CD14-positive monocyte (primary cell): ENCODE measurements around the gene MON2. TPM values are rescaled to one million over a fixed set of nuclear protein-coding genes. Genes with fewer than 3 reads are reported as not detected.

Experiments
- DNase-seq, 3 donors: peaks; one replicate each; pipeline ENCODE4 v3.0.0-alpha.2; 2011 to 2022
- H2AFZ ChIP-seq: 2 replicates; pipeline ENCODE4 v1.6.0; 2012; ENCODE audit warnings: mild to moderate bottlenecking, low read depth, low read length, inconsistent platforms; ENCODE audit not compliant: insufficient read depth, poor library complexity, severe bottlenecking
- H3K27ac ChIP-seq, 2 donors: 1 replicate in 1 of 2; 2 replicates in 1 of 2; pipeline ENCODE4 v1.5.1; 2012 to 2013; ENCODE audit warnings: low read length in 2 of 2, control low read depth in 1 of 2, inconsistent platforms in 1 of 2, low read depth in 1 of 2, mild to moderate bottlenecking in 1 of 2
- H3K27me3 ChIP-seq, 2 donors: one replicate each; pipeline versions ENCODE4 v1.6.0 to v1.6.1; 2011 to 2013; ENCODE audit warnings: low read length in 2 of 2; ENCODE audit not compliant: control insufficient read depth in 2 of 2, insufficient read depth in 2 of 2
- H3K36me3 ChIP-seq, 2 donors: replicated peaks in 1 of 2; 1 replicate in 1 of 2; 2 replicates in 1 of 2; pipeline versions ENCODE4 v1.5.1 to v1.6.1; 2012 to 2013; ENCODE audit warnings: low read length in 2 of 2, control low read depth in 1 of 2, inconsistent platforms in 1 of 2, mild to moderate bottlenecking in 1 of 2; ENCODE audit not compliant: insufficient read depth in 2 of 2, control insufficient read depth in 1 of 2
- H3K4me1 ChIP-seq, 2 donors: 1 replicate in 1 of 2; 2 replicates in 1 of 2; pipeline versions ENCODE4 v1.5.1 to v1.6.1; 2012 to 2013; ENCODE audit warnings: low read length in 2 of 2, control low read depth in 1 of 2, inconsistent platforms in 1 of 2, mild to moderate bottlenecking in 1 of 2, moderate library complexity in 1 of 2; ENCODE audit not compliant: insufficient read depth in 2 of 2, control insufficient read depth in 1 of 2
- H3K4me2 ChIP-seq: replicated peaks from 2 replicates; pipeline ENCODE3; 2012; ENCODE audit warnings: low read length, moderate library complexity, mild to moderate bottlenecking; ENCODE audit not compliant: poor library complexity, severe bottlenecking; ENCODE audit errors: extremely low read depth
- H3K4me3 ChIP-seq, 3 experiments: fragments of 200-600 bp in 1 of 3; sonication (generic) in 1 of 3; replicated peaks in 1 of 3; 1 replicate in 2 of 3; 2 replicates in 1 of 3; pipeline ENCODE4 v1.5.1; 2011 to 2013; ENCODE audit warnings: low read length in 3 of 3, mild to moderate bottlenecking in 3 of 3, control low read depth in 2 of 3, low read depth in 2 of 3, inconsistent platforms in 1 of 3, moderate library complexity in 1 of 3
- H3K79me2 ChIP-seq: 2 replicates; pipeline ENCODE4 v1.6.0; 2012; ENCODE audit warnings: mild to moderate bottlenecking, control low read depth, inconsistent platforms, low read length, moderate library complexity; ENCODE audit not compliant: insufficient read depth
- H3K9ac ChIP-seq: 2 replicates; pipeline ENCODE4 v1.6.0; 2017; ENCODE audit warnings: low read length, mild to moderate bottlenecking; ENCODE audit not compliant: insufficient read depth, poor library complexity, severe bottlenecking
- H3K9me3 ChIP-seq, 2 donors: replicated peaks in 1 of 2; 1 replicate in 1 of 2; 2 replicates in 1 of 2; pipeline versions ENCODE4 v1.5.1 to v1.6.1; 2012 to 2013; ENCODE audit warnings: low read length in 2 of 2, control low read depth in 1 of 2; ENCODE audit not compliant: control insufficient read depth in 1 of 2, insufficient read depth in 1 of 2
- H4K20me1 ChIP-seq: 2 replicates; pipeline ENCODE4 v1.6.0; 2012; ENCODE audit warnings: mild to moderate bottlenecking, low read length, control low read depth, moderate library complexity; ENCODE audit not compliant: insufficient read depth
- H3K27ac Mint-ChIP-seq, 7 donors: one replicate each; pipeline ENCODE4 v1.8.0; 2020; ENCODE audit warnings: mild to moderate bottlenecking in 7 of 7, mixed read lengths in 7 of 7, moderate library complexity in 6 of 7, inconsistent platforms in 2 of 7
- H3K27me3 Mint-ChIP-seq, 3 donors: one replicate each; pipeline ENCODE4 v1.8.0; 2021 to 2022; ENCODE audit warnings: low read depth in 3 of 3, mild to moderate bottlenecking in 3 of 3, mixed read lengths in 3 of 3, moderate library complexity in 3 of 3, inconsistent platforms in 1 of 3
- H3K36me3 Mint-ChIP-seq, 2 donors: one replicate each; pipeline ENCODE4 v1.8.0; 2020; ENCODE audit warnings: mixed read lengths in 2 of 2, inconsistent platforms in 1 of 2, mild to moderate bottlenecking in 1 of 2
- H3K4me1 Mint-ChIP-seq: one replicate; pipeline ENCODE4 v1.8.0; 2020; ENCODE audit warnings: mild to moderate bottlenecking, mixed read lengths
- H3K4me3 Mint-ChIP-seq, 2 donors: one replicate each; pipeline ENCODE4 v1.8.0; 2020; ENCODE audit warnings: mild to moderate bottlenecking in 2 of 2, mixed read lengths in 2 of 2, moderate library complexity in 1 of 2
- H3K9me3 Mint-ChIP-seq, 7 donors: one replicate each; pipeline ENCODE4 v1.8.0; 2020 to 2022; ENCODE audit warnings: mixed read lengths in 7 of 7, mild to moderate bottlenecking in 6 of 7, moderate library complexity in 6 of 7, inconsistent platforms in 2 of 7
- WGBS: methylation state at CpG from one replicate; pipeline ENCODE4 v1.1.5; 2013; ENCODE audit warnings: missing lambda C conversion rate; ENCODE audit not compliant: insufficient coverage; 5-methylcytosine and 5-hydroxymethylcytosine counted together
- intact Hi-C, 2 donors: fragments of 100-400 bp; cut with micrococcal nuclease; formaldehyde crosslinking; loops; one replicate each; pipeline versions ENCODE4 v1.15.0 to v1.15.1; 2023
- polyA plus RNA-seq, 3 donors: library from polyadenylated mRNA; depleted of rRNA in 1 of 3; unstranded in 2 of 3; stranded (reverse) in 1 of 3; fragments of 300-500 nt in 2 of 3; fragments of >200 nt in 1 of 3; fragmentation: Illumina TruSeq in 2 of 3; gene quantifications; 1 replicate in 2 of 3; 2 replicates in 1 of 3; pipeline ENCODE4 v1.2.3, GENCODE V29; 2012 to 2021
- TF ChIP-seq, protein P1 (sequence below): fragments of 200-600 bp; IDR thresholded peaks from one replicate; pipeline ENCODE4 v1.8.0; 2022; ENCODE audit warnings: antibody characterized with exemption, mild to moderate bottlenecking

Gene MON2
- polyA plus RNA-seq, 3 donors, result 6.8 to 17.0 (median 9.6) TPM

DNA sequence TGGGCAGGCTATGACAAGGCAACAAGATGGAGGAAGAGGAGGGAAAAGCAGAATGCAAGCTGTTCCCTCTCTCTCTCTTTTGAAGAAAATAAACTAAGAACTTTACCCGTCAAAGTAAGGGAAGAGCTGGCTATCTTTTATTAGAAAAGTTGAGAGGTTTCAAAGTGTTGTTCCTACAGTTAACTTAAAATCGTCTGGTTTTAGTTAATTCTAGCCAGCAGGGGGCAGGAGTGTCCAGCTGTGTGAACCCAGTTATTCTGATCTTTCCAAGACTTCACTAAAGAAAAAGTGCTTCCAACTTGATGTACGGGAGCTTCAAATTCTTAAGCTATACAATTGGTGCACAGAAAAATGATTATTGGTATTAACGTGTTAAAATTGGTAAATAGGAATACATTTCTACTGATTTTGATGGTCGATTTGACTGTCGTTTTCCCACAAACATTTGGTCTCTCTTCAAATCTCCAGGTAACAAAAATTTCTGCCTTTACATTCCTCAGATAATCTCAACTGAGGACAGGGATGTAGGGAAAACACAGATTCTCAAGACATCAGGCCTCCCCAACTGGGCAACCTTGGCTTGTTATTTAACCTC lies 28.4 kb upstream of the MON2 start:
- Histone ChIP-seq H4K20me1 (no peaks in the 10 kb centered on the region), H3K4me3 (no peak overlapping the region), H3K4me1 (peaks cover 17% of the 10 kb centered on the region in 2 donors), H3K27ac (no peak overlapping the region), H3K4me2 (no peak overlapping the region), H3K36me3 (no peaks in the 10 kb centered on the region), H3K9ac (no peak overlapping the region), H2AFZ (peak overlapping the region; percentile 7), H3K79me2 (no peaks in the 10 kb centered on the region), H3K27me3 (no peaks in the 10 kb centered on the region), H3K9me3 (no peaks in the 10 kb centered on the region)
- peak; percentile 11 to 41 (median 23) for DNase-seq
- Mint-ChIP-seq H3K4me3 (no peak overlapping the region), H3K27me3 (peaks cover 8 to 20% (median 13%) of the 10 kb centered on the region in 3 donors), H3K27ac (no peak overlapping the region), H3K4me1 (peaks cover 18% of the 10 kb centered on the region), H3K36me3 (no peaks in the 10 kb centered on the region), H3K9me3 (peaks cover 4 to 24% (median 17%) of the 10 kb centered on the region in 7 donors)
- intact Hi-C loops, result loop anchor here in 1 of 2 donors (10.0 kb wide), 1 partner anchor 367 kb away; no protein-coding TSS in a partner anchor
- no CpG with 5 or more reads among the region's 6 CpGs for WGBS
- TF ChIP-seq, protein P1, sequence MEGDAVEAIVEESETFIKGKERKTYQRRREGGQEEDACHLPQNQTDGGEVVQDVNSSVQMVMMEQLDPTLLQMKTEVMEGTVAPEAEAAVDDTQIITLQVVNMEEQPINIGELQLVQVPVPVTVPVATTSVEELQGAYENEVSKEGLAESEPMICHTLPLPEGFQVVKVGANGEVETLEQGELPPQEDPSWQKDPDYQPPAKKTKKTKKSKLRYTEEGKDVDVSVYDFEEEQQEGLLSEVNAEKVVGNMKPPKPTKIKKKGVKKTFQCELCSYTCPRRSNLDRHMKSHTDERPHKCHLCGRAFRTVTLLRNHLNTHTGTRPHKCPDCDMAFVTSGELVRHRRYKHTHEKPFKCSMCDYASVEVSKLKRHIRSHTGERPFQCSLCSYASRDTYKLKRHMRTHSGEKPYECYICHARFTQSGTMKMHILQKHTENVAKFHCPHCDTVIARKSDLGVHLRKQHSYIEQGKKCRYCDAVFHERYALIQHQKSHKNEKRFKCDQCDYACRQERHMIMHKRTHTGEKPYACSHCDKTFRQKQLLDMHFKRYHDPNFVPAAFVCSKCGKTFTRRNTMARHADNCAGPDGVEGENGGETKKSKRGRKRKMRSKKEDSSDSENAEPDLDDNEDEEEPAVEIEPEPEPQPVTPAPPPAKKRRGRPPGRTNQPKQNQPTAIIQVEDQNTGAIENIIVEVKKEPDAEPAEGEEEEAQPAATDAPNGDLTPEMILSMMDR, result peak; percentile 86

DNA sequence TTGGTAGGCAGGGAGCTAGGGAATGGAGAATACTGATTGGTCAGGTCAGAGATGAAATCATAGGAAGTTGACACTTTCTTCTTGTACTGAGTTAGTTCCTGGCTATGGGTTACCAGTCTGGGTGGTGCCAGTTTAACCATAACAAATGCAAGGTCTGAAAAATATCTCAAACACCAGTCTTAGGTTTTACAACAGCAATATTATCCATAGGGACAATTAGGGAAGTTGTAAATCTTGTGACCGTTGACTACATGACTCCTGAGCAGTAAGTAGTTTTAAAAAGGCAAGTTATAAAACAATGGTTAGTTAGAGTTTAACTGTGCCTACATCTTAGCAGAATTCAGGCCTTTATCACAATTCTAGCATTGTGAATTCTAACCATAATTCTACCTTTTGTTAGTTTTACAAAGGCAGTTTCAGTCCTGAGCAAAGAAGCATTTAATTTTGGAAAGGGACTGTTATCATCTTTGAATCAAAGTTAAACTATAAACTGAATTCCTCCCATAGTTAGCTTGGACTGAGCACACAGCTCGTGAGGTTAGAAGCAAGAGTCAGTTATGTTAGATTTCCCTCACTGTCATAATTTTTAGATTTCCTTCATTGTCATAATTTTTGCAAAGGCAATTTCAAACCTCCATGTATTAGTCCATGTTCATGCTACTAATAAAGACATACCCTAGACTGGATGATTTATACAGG lies 19.7 kb upstream of the MON2 start:
- Histone ChIP-seq H3K4me3 (no peak overlapping the region), H3K36me3 (no peaks in the 10 kb centered on the region), H4K20me1 (no peaks in the 10 kb centered on the region), H3K27me3 (no peaks in the 10 kb centered on the region), H2AFZ (no peak overlapping the region), H3K79me2 (no peaks in the 10 kb centered on the region), H3K9ac (no peak overlapping the region), H3K4me1 (no peaks in the 10 kb centered on the region), H3K27ac (no peak overlapping the region), H3K9me3 (peaks cover 10 to 15% of the 10 kb centered on the region in 2 donors), H3K4me2 (no peak overlapping the region)
- no peaks in the 10 kb centered on the region for H3K36me3 Mint-ChIP-seq
- no peak overlapping the region for H3K4me3 Mint-ChIP-seq
- DNase-seq, result no peak
- H3K27ac Mint-ChIP-seq, result no peak overlapping the region
- H3K4me1 Mint-ChIP-seq, result no peaks in the 10 kb centered on the region
- TF ChIP-seq, protein P1, result no peak
- H3K9me3 Mint-ChIP-seq, result peaks cover 13 to 40% (median 30%) of the 10 kb centered on the region in 7 donors
- peaks cover 2 to 3% (median 2%) of the 10 kb centered on the region in 3 donors for H3K27me3 Mint-ChIP-seq
- intact Hi-C loops, result no loop called here
- WGBS, result no CpG with 5 or more reads among the region's 2 CpGs
